ENCODE measurements around the gene KLHL12.
"Not testable (repeated sequence)": the region's sequence is repeated elsewhere in the genome, so short reads cannot be mapped to it uniquely, and the experiment has no call there.

The KLHL12 gene

GRCh38 chr1:202951437-202951836 is 24.4 kb upstream of the KLHL12 start:
- no peak for DNase-seq (ENCODE audit: low read depth in 3 of 3)

- DNase-seq (ENCODE audit: low read depth in 3 of 3): no peak
Observed at GRCh38 chr1:202945483-202945882, 18.4 kb upstream of the KLHL12 start.

DNA sequence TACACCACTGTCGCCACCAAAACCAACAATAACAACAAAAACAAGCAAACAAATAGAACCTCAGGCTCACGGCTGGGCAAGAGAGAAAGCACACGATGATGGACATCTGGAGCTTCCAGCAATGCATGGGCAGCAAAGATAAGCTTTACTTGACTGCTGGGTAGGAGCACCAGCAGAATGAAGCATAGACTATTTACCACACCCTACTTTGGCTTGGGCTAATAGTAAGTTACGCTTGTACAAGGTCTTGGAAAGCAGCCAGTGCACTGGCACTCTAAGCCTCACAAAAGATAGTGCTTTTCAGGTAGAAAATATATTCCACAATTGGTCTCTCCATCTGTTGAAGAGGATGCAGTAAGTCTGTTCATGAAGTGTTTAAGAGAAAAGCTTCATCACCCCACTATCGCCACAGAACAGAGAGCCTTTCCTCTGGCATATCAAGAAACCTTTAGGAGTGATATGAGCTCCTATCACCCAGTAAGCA is 17.4 kb upstream of the KLHL12 start:
- no peak for DNase-seq (ENCODE audit: low read depth in 3 of 3)

- no peak for DNase-seq (ENCODE audit: low read depth in 3 of 3)
Observed at GRCh38 chr1:202942426-202942825, 15.4 kb upstream of the KLHL12 start.

DNA sequence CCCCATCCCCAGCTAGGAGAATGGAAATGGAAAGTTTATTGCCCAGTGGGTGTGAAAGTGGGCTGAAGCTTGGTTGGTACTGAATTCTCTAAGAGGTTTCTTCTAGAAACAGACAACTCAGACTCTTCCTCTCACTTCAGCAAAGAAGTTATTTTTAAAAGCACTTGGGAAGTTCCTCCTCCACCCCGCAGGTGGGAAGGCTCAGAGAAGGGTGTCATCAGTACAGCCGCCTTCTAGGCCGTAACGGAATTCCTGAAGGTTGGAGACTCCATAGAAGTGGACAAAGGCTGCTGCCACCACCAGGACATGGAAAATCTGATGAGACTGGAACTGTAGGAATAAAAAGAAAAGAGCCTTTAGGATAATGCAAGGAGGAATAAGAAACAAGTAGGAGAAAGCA is 14.3 kb upstream of the KLHL12 start:
- no peak for DNase-seq (ENCODE audit: low read depth in 3 of 3)

DNA sequence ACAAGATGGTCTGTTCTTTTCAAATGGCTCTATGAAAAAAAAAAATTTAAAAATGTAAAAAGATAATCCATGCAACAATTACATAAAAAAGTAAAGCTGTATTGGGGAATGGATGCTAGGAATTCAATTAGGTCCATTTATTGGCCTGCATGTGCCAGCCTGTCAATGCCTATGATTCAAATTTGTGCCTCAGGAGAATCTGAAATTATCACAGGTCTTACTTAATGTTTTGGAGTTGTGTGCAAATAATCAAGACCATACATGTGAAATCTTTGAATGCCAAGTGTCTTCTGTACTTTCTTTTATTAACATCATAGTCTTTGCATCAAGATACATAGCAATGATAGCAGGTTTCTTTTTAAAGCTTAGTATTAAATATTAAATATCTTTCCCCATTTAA is 13.5 kb upstream of the KLHL12 start:
- DNase-seq (ENCODE audit: low read depth in 3 of 3): no peak

GRCh38 chr1:202938287-202938925 is 11.4 kb upstream of the KLHL12 start:
- no peak for DNase-seq (ENCODE audit: low read depth in 3 of 3)

- not testable (repeated sequence) for DNase-seq (ENCODE audit: low read depth in 3 of 3)
Observed at GRCh38 chr1:202936409-202936808, 9.4 kb upstream of the KLHL12 start.

- no peak for DNase-seq (ENCODE audit: low read depth in 3 of 3)
Observed at GRCh38 chr1:202935844-202936243, 8.8 kb upstream of the KLHL12 start.

DNA sequence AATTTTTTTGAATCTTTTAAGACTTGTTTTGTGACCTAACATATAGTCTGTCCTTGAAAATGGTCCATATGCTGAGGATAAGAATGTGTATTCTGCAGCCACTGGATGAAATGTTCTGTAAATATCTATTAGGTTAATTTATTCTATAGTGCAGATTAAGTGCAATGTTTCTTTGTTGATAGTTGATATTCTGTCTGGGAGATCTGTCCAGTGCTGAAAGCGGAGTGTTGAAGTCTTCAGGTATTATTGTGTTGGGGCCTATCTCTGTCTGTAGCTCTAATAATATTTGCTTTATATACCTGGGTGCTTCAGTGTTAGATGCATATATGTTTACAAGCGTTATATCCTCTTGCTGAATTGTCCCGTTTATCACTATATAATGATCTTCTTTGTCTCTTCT is 7.7 kb upstream of the KLHL12 start:
- DNase-seq (ENCODE audit: low read depth in 3 of 3): no peak

DNA sequence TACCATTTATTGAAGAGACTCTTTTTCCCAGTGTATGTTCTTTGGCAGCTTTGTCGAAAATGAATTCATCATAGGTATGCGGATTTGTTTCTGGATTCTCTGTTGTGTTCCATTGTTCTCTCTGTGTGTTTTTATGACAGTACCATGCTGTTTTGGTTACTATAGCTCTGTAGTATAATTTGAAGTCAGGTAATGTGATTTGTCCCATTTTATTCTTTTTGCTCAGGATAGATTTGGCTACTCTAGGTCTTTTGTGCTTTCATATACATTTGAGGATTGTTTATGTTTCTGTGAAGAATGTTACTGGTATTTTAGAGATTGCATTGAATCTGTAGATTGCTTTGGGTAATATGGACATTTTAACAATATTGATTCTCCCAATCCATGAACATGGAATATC is 5.4 kb upstream of the KLHL12 start:
- no peak for DNase-seq (ENCODE audit: low read depth in 3 of 3)

GRCh38 chr1:202923533-202923932 is 3.5 kb downstream of the KLHL12 start:
- DNase-seq (ENCODE audit: low read depth in 3 of 3): no peak

DNA sequence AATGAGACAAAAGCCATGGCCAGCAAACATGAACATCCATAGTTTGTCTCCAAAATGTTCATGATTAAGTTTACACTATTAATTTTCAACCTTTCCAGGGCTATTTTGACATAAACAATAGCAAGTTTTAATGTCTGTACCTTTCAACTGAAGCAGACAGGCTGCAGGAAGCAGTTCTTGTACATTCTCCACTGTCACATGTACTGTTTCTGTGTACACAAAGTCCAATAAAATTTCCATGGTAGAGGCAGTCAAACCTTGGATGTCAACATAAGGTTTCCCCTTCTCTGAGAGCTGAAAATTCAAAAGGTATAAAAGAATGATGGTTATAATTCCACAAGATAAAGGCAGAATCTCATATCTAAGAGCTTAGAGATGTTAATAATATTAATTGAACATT is 7.4 kb downstream of the KLHL12 start:
- DNase-seq (ENCODE audit: low read depth in 3 of 3): no peak

- no peak for DNase-seq (ENCODE audit: low read depth in 3 of 3)
Observed at GRCh38 chr1:202915146-202915545, 11.9 kb downstream of the KLHL12 start.

GRCh38 chr1:202912476-202912875 is 14.6 kb downstream of the KLHL12 start:
- not testable (repeated sequence) for DNase-seq (ENCODE audit: low read depth in 3 of 3)

- DNase-seq (ENCODE audit: low read depth in 3 of 3): no peak
Observed at GRCh38 chr1:202909494-202909893, 17.5 kb downstream of the KLHL12 start.

GRCh38 chr1:202908998-202909397 is 18.0 kb downstream of the KLHL12 start:
- DNase-seq (ENCODE audit: low read depth in 3 of 3): no peak

- no peak for DNase-seq (ENCODE audit: low read depth in 3 of 3)
Observed at GRCh38 chr1:202905331-202905730, 21.7 kb downstream of the KLHL12 start.

GRCh38 chr1:202903808-202904207 is 23.2 kb downstream of the KLHL12 start:
- not testable (repeated sequence) for DNase-seq (ENCODE audit: low read depth in 3 of 3)

DNA sequence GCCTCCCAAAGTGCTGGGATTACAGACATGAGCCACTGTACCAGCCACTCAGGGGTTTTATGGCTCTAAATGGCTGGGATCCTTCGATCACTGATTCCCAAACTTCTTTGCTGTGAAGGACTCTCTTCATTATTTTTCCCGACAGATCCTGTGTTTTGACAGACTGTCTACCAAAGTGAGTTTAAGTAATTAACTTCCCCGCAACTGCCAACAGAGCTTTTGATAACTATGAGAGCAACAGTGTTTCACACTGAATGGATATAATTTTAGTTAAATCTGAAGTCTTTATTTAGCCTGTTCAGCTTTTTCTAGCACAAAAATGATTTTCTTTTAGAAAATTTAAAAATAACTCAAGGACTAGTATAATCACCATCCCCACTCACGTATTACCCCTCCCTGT is 25.5 kb downstream of the KLHL12 start:
- no peak for DNase-seq (ENCODE audit: low read depth in 3 of 3)

GRCh38 chr1:202892501-202892900 is 34.5 kb downstream of the KLHL12 start:
- no peak for DNase-seq (ENCODE audit: low read depth in 3 of 3)

- no peak for DNase-seq (ENCODE audit: low read depth in 3 of 3)
Observed at GRCh38 chr1:202890392-202890791, 36.6 kb downstream of the KLHL12 start.

DNA sequence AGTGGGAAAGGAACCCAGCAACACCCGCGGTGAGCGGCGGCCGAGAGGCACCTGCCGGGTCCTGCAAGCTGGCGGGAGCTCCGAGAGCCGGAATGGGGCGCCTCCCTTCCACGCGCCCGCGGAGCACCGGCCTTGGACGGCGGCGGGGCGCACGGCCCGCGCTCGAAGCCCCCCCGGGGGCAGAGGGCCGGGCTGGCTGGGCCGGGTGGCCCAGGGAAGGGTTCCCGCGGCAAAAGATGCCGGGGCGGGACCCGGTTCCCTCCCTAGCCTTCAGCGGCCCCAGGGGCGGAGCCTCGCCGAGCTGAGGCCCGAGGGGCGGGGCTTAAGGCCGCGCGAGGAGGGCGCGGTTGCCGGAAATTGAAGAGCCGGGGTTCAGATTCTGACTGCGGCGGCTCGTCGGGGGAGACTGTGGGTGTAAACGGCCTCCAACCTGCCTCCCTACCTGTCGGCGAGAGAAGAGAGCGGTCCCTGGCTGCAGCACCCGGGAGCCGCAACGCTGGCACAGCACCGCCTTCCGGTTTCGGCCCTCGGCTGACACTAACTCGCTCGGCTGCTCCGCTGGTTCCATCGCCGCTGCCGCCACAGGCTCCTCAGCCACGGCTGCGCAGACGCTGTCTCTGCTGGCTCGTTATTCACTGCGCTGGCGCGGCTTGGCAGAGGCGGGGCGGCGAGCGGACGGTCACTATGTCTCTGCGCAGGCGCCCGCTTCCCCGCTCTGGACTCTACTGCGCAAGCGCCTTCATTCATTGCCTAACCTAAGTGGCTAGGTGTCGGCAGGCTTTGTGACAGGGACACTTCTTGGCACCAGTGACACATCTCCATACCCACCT is 38.3 kb downstream of the KLHL12 start, which contains the start of gene RABIF:
Gene RABIF, minus strand, starts transcription at position 619 of the 830 bp plus-strand sequence. Its CDS starts 51 bp downstream, at position 568.
- peak; percentile 90 to 94 (median 92) for DNase-seq (ENCODE audit: low read depth in 3 of 3)

Measured in stimulated activated CD4-positive, alpha-beta T cell treated with anti-CD3 and anti-CD28 coated beads, TNF-alpha, amount 100 ng/mL, for 4 hours (primary cell).